Upper lobe of left lung (tissue), 4 donors: ENCODE results near the gene EIF5A.

Experiments used
- EP300 ChIP-seq, 4 donors: sonication (generic); formaldehyde crosslinking; IDR thresholded peaks; one replicate each; pipeline ENCODE4 v1.5.1; 2017; ENCODE audit warnings: antibody characterized with exemption in 4 of 4, control low read depth in 2 of 4
- POLR2A ChIP-seq, 4 donors: fragments of 450-650 bp; IDR thresholded peaks; one replicate each; pipeline ENCODE4 v1.5.1; 2016 to 2017; ENCODE audit warnings: antibody characterized with exemption in 4 of 4, mild to moderate bottlenecking in 2 of 4
- POLR2AphosphoS5 ChIP-seq, 2 donors: sonication (generic); formaldehyde crosslinking; IDR thresholded peaks; one replicate each; pipeline ENCODE4 v1.5.1; 2017; ENCODE audit warnings: antibody characterized with exemption in 2 of 2
- TF ChIP-seq, protein P1 (sequence below), 6 experiments: fragments of 450-650 bp in 4 of 6; fragments of 200-600 bp in 2 of 6; sonication (generic) in 2 of 6; IDR thresholded peaks; one replicate each; pipeline ENCODE4 v1.5.1; 2016 to 2019; ENCODE audit warnings: antibody characterized with exemption in 6 of 6

DNA sequence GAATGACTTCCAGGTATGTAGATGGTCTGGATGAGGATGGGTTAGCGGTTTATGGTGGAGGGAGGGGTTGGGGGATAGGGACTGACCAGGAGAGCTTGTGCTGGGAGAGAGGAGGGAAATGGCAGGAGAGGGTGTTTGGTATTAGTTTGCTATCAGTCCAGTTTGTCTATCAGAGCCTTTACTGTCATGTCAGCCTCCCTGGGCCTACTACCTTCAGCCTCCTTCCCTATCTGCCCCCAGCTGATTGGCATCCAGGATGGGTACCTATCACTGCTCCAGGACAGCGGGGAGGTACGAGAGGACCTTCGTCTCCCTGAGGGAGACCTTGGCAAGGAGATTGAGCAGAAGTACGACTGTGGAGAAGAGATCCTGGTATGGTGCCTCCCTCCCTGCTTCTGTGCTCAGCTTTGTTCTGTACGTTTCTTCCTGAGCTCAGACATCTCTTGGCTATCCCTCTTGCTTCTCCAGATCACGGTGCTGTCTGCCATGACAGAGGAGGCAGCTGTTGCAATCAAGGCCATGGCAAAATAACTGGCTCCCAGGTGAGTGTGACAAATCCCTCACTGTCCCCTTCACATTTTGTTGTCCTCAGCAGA is 3.8 kb downstream of the EIF5A start:
- TF ChIP-seq, protein P1, sequence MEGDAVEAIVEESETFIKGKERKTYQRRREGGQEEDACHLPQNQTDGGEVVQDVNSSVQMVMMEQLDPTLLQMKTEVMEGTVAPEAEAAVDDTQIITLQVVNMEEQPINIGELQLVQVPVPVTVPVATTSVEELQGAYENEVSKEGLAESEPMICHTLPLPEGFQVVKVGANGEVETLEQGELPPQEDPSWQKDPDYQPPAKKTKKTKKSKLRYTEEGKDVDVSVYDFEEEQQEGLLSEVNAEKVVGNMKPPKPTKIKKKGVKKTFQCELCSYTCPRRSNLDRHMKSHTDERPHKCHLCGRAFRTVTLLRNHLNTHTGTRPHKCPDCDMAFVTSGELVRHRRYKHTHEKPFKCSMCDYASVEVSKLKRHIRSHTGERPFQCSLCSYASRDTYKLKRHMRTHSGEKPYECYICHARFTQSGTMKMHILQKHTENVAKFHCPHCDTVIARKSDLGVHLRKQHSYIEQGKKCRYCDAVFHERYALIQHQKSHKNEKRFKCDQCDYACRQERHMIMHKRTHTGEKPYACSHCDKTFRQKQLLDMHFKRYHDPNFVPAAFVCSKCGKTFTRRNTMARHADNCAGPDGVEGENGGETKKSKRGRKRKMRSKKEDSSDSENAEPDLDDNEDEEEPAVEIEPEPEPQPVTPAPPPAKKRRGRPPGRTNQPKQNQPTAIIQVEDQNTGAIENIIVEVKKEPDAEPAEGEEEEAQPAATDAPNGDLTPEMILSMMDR (IDR thresholded peaks at IDR 0.05), result no peak
- no peak for TF ChIP-seq EP300 (IDR thresholded peaks at IDR 0.05)
- TF ChIP-seq POLR2AphosphoS5 (IDR thresholded peaks at IDR 0.05), result no peak
- no peak for TF ChIP-seq POLR2A (IDR thresholded peaks at IDR 0.05)
